ENCODE results near the gene XAB2.
"Not testable (repeated sequence)": the region's sequence is repeated elsewhere in the genome, so short reads cannot be mapped to it uniquely, and the experiment has no call there.

XAB2 gene

DNA sequence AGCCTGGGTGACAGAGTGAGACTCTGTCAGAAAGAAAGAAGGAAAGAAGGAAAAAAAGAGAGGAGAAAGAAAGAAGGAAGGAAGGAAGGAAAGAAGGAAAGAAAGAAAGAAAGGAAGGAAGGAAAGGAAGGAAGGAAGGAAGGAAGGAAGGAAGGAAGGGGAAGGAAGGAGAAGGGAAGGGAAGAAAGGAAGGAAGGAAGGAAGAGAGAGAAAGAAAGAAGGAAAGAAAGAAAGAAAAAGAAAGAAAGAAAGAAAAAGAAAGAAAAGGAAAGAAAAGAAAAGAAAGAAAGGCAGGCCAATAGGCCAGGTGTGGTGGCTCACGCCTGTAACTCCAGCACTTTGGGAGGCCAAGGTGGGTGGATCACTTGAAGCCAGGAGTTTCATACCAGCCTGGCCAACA, 51.9 kb downstream of the XAB2 start:
- DNase-seq (ENCODE audit: low spot score), result not testable (repeated sequence)

DNA sequence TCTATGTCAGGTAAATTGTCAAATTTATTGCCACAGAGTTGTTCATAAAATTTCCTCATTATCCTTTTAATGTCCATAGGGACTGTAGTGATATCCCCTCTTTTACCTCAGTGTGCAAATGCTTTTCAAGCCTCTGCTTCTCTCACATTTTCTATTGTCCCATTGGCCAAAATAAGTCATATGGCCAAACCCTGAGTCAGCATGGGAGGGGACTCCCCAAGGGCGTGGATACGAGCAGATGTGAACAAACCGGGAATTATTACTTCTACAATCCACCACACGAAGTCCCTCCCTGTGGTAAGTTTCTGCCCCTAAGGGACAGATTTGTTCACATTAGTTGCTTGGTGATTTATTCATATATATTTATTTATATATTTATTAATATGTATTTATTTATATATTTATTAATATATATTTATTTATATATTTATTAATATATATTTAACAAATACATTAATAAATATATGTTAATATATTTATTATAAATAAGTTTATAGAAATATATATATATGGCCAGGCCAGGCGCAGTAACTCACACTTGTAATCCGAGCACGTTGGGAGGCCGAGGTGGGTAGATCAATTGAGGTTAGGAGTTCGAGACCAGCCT, 53.8 kb downstream of the XAB2 start:
- no peak for DNase-seq (ENCODE audit: low spot score)

DNA sequence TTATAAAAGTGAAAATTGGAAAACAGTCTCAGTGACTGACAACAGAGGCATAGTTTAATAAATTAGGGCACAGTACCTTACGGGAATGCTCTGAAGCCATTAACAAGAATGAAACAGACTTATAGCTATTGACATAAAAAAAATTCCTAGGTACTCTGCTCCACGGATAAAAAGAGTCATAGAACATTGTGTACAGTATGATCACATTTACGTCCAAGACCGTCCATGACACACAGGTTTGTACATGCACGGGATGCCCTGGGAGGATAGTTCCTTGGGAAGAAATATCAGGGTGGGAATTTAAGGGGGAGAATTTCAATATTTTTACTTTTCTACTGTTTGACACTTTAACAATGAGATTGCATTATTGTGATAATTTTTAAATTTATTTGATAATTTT, 58.6 kb downstream of the XAB2 start:
- DNase-seq (ENCODE audit: low spot score), result no peak

All from germinal center (tissue), 1 donor.